GM18873 (cell line): Measurements from ENCODE around the gene SPANXB1.
"Not testable (repeated sequence)": the region's sequence is repeated elsewhere in the genome, so short reads cannot be mapped to it uniquely, and the experiment has no call there.

Experiments
- ATAC-seq: cut with Tn5 transposase; IDR thresholded peaks from one replicate; pipeline ENCODE4 v1.9.1; 2021; ENCODE audit warnings: mild to moderate bottlenecking, moderate library complexity, moderate number of reproducible peaks; ENCODE audit not compliant: unreplicated experiment, low FRiP score

SPANXB1 gene, protein sequence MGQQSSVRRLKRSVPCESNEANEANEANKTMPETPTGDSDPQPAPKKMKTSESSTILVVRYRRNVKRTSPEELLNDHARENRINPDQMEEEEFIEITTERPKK

DNA sequence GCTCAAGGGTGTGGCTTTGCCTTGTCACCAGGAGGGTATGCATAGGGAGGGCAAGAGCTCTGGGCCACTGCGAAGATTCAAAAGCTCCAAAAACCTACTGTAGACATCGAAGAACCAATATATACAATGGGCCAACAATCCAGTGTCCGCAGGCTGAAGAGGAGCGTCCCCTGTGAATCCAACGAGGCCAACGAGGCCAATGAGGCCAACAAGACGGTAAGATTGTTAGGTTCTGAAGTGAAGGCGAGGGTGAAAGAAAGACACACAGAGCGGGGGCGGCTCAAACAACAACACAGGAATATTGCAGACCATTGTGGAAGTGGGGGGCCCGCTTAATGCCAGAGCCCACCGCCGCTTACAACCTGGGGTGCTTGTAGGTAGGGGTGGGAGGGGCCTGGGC is at the start of gene SPANXB1:
Gene SPANXB1 (plus strand): TSS at position 27 of the 400 bp plus-strand sequence. CDS start 100 bp downstream, at position 127.
- ATAC-seq = not testable (repeated sequence)

DNA sequence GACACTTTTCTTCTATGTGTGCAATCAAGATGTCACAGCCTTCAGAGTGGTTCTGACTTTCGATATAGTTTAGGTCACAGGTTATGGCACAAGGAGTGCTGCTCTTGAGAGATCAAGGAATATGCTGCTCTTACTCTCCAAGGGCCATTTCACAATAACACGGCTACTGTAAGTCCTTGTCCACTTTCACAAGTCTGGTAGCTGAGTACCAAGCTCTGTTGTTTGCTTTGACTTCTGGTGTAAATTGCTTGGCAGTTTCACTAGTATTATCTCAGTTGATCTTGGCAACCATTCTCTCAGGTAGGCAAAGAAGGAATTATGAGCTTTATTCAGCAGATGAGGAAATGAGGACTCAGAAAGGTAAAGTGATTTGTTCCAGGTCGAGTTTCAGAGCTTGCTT is 35.4 kb upstream of the SPANXB1 start:
- no peak for ATAC-seq

DNA sequence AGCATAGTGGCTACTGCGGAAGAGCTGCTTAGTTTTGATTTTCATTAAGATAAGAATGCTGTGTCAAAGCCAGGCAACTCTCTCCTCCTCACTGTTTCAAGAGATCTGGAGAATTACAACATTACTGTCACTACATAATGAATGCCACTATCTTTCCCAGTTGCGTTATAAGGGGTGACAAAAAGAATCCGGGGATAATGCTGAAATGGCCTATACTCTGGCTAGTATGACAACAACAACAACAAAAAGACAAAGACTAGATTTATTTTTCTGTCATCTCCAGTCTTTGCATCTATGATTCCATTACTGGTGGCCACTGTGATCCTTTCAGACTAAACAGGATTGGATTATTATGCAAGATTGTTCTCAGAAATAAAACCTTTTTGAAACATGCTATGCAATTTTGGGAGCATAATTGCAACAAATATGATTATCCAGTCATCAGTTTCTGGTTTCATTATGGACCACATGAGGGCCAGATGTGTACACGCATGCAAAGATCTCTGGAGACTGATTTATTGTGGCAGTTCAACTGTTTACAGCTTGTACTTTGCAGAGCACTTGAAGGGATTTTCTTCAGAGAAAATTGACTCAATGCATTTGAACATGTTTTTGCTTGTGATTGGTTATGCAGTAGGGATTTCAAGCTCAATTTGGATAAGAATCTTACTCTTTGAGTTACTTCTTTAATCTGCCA is 31.1 kb upstream of the SPANXB1 start:
- ATAC-seq = no peak

DNA sequence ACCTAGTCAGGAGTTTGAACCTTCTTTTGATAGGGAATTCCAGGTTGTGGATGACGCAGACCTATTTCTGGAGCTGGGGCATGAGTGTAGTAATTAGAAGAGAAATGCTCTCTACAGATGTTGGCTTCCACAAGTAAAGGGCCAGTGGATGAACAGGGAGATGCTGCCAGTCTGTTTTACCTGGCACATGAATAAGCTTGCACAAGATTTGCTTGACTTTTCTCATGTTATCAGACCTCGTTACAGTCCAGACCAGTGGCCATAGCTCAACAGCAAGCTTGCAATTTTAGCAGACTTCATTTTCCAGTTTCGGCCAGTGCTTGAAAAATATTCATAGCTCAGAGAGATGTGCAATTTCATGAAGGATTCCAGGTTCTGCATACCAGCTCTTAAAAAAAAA is 26.9 kb upstream of the SPANXB1 start:
- ATAC-seq = no peak

DNA sequence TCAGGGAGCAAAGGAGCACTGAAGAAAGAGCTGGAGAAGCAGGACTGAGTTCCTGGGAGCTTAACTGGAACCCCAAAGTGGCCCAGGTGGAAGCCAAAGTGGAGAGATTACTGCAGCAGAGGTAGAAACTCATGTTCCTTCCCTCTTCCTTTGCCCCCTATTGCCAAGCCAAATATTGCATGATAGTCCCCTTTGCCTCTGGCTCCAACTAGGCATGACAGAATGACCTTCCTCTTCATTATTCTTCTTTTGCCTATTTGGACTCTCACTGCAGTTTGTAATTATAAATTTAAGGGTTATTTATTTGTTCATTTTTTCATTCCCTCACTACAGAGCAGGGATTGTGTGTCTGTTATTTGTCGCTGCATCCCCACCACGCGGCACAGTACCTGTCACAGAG is 22.1 kb upstream of the SPANXB1 start:
- no peak for ATAC-seq

DNA sequence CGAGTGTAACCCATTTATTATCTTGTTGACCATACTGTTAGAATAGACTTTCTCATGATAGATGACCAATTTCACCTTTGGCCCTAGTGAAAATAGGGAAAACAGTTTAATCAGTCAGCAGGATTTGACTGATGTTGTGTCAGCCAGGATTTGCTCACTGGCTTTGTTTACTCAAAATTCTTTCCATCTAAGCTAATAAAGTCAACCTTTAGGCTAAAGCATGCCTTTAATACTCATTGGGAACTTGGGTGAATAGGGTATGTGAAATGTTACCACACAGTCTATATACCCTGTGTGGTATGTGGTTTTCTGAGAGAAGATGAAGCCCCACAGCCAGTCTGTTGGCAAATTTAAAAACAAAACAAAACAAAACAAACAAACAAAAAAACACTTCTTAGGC is 18.7 kb upstream of the SPANXB1 start:
- ATAC-seq = no peak

DNA sequence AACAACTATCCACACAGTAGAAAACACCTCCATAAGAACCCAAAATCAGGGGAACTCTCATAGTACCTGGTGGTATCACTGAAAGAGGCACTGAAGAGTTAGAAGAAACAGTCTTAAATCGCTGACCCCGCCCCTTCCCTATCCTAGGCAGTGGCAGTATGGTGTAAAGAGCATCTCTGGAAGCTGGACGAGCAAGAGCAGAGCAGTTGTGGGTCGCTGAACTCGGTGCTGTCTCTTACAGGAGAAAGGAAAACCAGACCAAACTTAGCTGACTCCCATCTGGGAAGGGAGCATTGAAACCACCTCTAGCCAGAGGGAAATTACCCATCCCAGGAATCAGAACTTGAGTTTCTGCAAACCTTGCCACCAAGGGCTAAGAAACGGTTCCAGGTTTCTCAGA is 2.8 kb downstream of the SPANXB1 start:
- ATAC-seq = not testable (repeated sequence)

DNA sequence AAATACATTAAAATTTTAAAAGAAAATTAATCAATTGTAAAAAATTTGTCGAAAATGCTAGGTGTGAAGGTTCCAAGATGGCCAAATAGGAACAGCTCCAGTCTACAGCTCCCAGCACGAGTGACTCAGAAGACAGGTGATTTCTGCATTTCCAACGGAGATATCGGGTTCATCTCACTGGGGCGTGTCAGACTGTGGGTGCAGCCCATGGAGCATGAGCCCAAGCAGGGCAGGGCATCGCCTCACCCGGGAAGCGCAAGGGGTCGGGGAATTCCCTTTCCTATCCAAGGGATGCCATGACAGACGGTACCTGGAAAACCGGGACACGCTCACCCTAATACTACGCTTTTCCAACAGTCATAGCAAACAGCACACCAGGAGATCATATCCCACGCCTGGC is 41.9 kb downstream of the SPANXB1 start:
- not testable (repeated sequence) for ATAC-seq

DNA sequence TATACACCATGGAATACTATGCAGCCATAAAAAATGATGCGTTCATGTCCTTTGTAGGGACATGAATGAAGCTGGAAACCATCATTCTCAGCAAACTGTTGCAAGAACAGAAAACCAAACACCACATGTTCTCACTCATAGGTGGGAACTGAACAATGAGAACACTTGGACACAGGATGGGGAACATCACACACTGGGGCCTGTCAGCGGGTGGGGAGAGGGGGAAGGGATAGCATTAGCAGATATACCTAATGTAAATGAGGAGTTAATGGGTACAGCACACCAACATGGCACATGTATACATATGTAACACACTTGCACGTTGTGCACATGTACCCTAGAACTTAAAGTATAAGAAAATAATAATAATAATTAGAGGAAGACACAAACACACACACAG is 47.5 kb downstream of the SPANXB1 start:
- ATAC-seq = not testable (repeated sequence)

DNA sequence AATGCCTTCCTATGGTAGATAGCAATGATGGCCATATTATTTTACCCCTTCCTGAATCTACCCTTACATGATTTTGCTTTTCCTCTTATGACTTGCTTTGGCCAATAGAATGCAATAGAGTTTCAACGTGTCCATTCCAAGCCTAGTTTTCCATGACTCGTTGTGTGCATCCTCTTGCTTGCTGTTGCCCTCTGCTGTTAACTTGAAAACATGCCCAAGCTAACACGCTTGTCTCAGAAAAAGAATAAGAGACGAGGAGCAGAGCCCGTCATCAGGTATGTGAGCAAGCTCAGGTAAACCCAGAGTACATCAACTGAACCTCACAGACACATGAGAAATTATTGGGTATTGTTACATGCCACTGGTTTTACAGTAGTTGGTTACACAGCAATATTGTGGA is 49.7 kb downstream of the SPANXB1 start:
- not testable (repeated sequence) for ATAC-seq
